ENCODE results near the gene DHRSX. TPM values are rescaled to one million over a fixed set of nuclear protein-coding genes. Genes with fewer than 3 reads are reported as not detected.

The DHRSX gene
- total and polyA plus RNA-seq, 2 donors from 2014 or later: 26.4 to 30.0 TPM

DNA sequence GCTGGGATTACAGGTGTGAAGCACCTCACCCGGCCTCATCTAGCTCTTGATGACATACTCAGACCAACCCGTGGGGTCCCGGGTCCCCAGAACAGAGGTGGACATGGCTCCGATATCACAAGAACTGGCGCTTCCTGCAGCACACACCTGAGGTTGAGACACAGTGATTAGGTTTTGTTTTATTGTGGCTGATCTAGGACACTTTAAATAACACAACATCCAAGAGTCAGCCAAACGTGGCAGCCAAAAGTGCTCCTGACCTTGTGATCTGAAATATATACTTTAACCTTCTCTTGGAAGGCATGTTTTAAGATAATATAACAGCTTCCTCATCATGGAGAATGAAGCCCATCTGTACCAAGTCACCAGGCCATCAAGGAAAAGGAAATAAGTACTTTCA, 198.9 kb downstream of the DHRSX start:
- H3K4me3 ChIP-seq (ENCODE audit: low read length in 3 of 3): no peak overlapping the region
- no peak overlapping the region for H3K27ac ChIP-seq (ENCODE audit: low read depth in 2 of 2, low read length in 2 of 2)
- TF ChIP-seq, protein P1, sequence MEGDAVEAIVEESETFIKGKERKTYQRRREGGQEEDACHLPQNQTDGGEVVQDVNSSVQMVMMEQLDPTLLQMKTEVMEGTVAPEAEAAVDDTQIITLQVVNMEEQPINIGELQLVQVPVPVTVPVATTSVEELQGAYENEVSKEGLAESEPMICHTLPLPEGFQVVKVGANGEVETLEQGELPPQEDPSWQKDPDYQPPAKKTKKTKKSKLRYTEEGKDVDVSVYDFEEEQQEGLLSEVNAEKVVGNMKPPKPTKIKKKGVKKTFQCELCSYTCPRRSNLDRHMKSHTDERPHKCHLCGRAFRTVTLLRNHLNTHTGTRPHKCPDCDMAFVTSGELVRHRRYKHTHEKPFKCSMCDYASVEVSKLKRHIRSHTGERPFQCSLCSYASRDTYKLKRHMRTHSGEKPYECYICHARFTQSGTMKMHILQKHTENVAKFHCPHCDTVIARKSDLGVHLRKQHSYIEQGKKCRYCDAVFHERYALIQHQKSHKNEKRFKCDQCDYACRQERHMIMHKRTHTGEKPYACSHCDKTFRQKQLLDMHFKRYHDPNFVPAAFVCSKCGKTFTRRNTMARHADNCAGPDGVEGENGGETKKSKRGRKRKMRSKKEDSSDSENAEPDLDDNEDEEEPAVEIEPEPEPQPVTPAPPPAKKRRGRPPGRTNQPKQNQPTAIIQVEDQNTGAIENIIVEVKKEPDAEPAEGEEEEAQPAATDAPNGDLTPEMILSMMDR (IDR thresholded peaks at IDR 0.05; ENCODE audit: borderline replicate concordance, extremely low read depth, insufficient read depth): no peak
- intact Hi-C loops (cut with DNase I): no loop called here
- no peak overlapping the region for H3K9ac ChIP-seq (ENCODE audit: low read length in 3 of 3)
- no peaks in the 10 kb centered on the region for H3K4me1 ChIP-seq (ENCODE audit: control insufficient read depth in 2 of 3, insufficient read depth in 2 of 3, low read depth in 1 of 3, low read length in 3 of 3)
- FAIRE-seq (no peak), DNase-seq (no peak)
- H3K36me3 ChIP-seq (ENCODE audit: control insufficient read depth in 2 of 3, insufficient read depth in 3 of 3, low read length in 3 of 3): no peaks in the 10 kb centered on the region
- H3K9me3 ChIP-seq (ENCODE audit: control insufficient read depth in 2 of 3, insufficient read depth in 1 of 3, low read length in 3 of 3): no peaks in the 10 kb centered on the region
- H3K27me3 ChIP-seq (ENCODE audit: control insufficient read depth, insufficient read depth, low read length): no peaks in the 10 kb centered on the region

GRCh38 chrX:2299871-2300270, 200.9 kb downstream of the DHRSX start:
- H3K9me3 ChIP-seq (ENCODE audit: control insufficient read depth in 2 of 3, insufficient read depth in 1 of 3, low read length in 3 of 3): no peaks in the 10 kb centered on the region
- no peak for FAIRE-seq
- intact Hi-C loops (cut with DNase I): no loop called here

GRCh38 chrX:2286731-2287130, 214.0 kb downstream of the DHRSX start:
- DNase-seq (no peak), FAIRE-seq (no peak)
- Histone ChIP-seq H3K9me3 (ENCODE audit: control insufficient read depth in 2 of 3, insufficient read depth in 1 of 3, low read length in 3 of 3) (no peaks in the 10 kb centered on the region), H3K4me3 (ENCODE audit: low read length in 3 of 3) (no peak overlapping the region), H3K9ac (ENCODE audit: low read length in 3 of 3) (no peak overlapping the region), H3K4me1 (ENCODE audit: control insufficient read depth in 2 of 3, insufficient read depth in 2 of 3, low read depth in 1 of 3, low read length in 3 of 3) (no peaks in the 10 kb centered on the region), H3K27ac (ENCODE audit: low read depth in 2 of 2, low read length in 2 of 2) (no peak overlapping the region), H3K27me3 (ENCODE audit: control insufficient read depth, insufficient read depth, low read length) (no peaks in the 10 kb centered on the region), H3K36me3 (ENCODE audit: control insufficient read depth in 2 of 3, insufficient read depth in 3 of 3, low read length in 3 of 3) (peaks cover 0 to 15% (median 5%) of the 10 kb centered on the region in 3 donors)
- intact Hi-C loops (cut with DNase I): no loop called here
- TF ChIP-seq, protein P1 (IDR thresholded peaks at IDR 0.05; ENCODE audit: borderline replicate concordance, extremely low read depth, insufficient read depth): no peak

More at GRCh38 chrX:2299871-2300270, 200.9 kb downstream of the DHRSX start:
- no peak for DNase-seq
- no peaks in the 10 kb centered on the region for H3K4me1 ChIP-seq (ENCODE audit: control insufficient read depth in 2 of 3, insufficient read depth in 2 of 3, low read depth in 1 of 3, low read length in 3 of 3)
- no peaks in the 10 kb centered on the region for H3K36me3 ChIP-seq (ENCODE audit: control insufficient read depth in 2 of 3, insufficient read depth in 3 of 3, low read length in 3 of 3)
- TF ChIP-seq, protein P1 (IDR thresholded peaks at IDR 0.05; ENCODE audit: borderline replicate concordance, extremely low read depth, insufficient read depth): no peak
- no peak overlapping the region for H3K27ac ChIP-seq (ENCODE audit: low read depth in 2 of 2, low read length in 2 of 2)
- H3K9ac ChIP-seq (ENCODE audit: low read length in 3 of 3): no peak overlapping the region
- no peak overlapping the region for H3K4me3 ChIP-seq (ENCODE audit: low read length in 3 of 3)
- H3K27me3 ChIP-seq (ENCODE audit: control insufficient read depth, insufficient read depth, low read length): no peaks in the 10 kb centered on the region

GRCh38 chrX:2284601-2285000, 216.2 kb downstream of the DHRSX start:
- H3K36me3 ChIP-seq (ENCODE audit: control insufficient read depth in 2 of 3, insufficient read depth in 3 of 3, low read length in 3 of 3): peaks cover 0 to 3% (median 0%) of the 10 kb centered on the region in 3 donors
- no peaks in the 10 kb centered on the region for H3K27me3 ChIP-seq (ENCODE audit: control insufficient read depth, insufficient read depth, low read length)
- H3K4me3 ChIP-seq (ENCODE audit: low read length in 3 of 3): no peak overlapping the region
- no peaks in the 10 kb centered on the region for H3K9me3 ChIP-seq (ENCODE audit: control insufficient read depth in 2 of 3, insufficient read depth in 1 of 3, low read length in 3 of 3)
- TF ChIP-seq, protein P1 (IDR thresholded peaks at IDR 0.05; ENCODE audit: borderline replicate concordance, extremely low read depth, insufficient read depth): no peak
- intact Hi-C loops (cut with DNase I): no loop called here
- FAIRE-seq: no peak
- no peaks in the 10 kb centered on the region for H3K4me1 ChIP-seq (ENCODE audit: control insufficient read depth in 2 of 3, insufficient read depth in 2 of 3, low read depth in 1 of 3, low read length in 3 of 3)
- no peak overlapping the region for H3K9ac ChIP-seq (ENCODE audit: low read length in 3 of 3)
- DNase-seq: no peak
- H3K27ac ChIP-seq (ENCODE audit: low read depth in 2 of 2, low read length in 2 of 2): no peak overlapping the region
